ENCODE results near the gene NELL1.

DNA sequence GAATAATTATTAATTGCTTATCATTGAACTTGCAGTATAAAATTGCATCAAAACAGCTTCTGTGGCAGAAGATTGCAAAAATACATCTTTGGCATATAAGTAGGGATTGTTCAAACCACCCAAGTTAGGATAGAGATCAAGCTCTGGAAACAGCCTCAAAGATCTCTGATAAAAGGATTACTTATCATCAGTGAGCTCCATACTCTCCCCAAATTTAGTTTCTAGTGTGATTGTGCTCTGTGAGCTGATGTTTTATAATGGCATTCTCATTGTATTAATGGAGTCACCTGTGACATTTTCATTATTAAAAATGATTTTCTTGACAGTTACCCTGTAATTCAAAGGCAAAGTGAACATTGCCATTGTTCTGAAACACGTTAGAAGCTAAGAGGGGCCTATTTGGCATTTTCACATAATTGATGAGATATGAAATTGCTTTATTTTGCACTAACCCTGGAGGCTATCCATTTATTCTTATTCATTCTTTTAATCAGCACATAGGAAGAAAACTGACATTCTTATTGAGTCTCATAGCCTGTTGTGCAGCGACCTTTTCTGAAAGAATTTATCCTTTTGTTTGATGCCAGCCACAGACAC, 897.2 kb downstream of the NELL1 start:
- TF ChIP-seq CTCF (conservative IDR thresholded peaks at IDR 0.05 in 1 of 2, IDR thresholded peaks at IDR 0.05 in 1 of 2; ENCODE audit: extremely low read depth in 1 of 2, insufficient read depth in 1 of 2, low read depth in 1 of 2, low read length in 2 of 2) = no peak
- TF ChIP-seq EZH2 (IDR thresholded peaks at IDR 0.05; ENCODE audit: borderline replicate concordance, low read length) = no peak

Measured in mammary epithelial cell (primary cell).